ENCODE measurements around the gene BRF1.

Gene BRF1

DNA sequence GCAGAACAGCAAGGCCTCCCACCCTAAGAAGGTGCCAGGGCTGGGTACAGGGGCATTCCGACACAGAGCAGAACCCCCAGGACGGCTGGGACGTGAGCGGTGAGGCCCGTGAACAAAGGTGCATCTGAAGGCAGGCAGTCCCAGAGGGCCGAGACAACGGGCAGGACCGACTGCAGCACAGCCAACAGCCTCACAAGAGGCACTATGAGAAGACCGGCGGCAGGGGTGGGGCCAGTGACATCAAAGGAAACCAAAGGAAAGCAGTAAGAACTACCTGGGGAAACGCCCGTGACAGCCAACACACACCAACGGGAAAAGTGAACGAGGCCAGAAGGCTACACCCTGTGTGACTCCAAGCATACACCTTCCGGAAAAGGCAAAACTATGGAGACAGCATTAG, 43.3 kb downstream of the BRF1 start:
- DNase-seq = no peak

DNA sequence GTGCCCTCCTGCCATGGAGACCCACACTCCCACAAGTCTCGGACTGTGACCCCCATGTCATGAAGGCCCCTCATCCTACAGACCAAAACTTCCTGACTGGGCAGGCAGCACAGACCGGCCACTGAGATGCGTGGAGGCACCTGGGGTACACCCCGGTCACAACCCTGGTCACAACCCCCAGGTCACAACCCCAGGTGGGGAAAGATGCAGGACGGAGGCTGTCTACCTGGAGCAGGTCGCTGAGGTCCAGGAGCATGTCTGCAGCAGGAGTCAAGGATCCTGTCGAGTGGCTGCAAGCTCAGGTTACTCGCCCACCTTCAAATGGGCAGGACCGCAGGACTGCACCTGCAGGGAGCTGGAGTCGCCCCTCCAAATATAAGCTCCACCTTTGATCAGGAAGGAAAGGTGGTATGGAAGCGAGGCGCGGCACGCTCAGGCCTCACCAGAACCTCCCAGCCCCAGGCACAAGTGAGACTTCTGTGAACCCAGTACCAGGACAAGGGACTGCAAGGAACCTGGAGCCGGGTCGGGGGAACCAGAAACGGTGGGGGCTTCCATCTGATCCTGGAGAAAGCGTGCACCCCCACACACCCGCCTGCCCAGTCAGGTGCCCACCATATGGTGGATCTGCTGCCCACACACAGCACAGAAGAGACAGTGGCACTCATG, 44.4 kb downstream of the BRF1 start:
- DNase-seq = no peak

DNA sequence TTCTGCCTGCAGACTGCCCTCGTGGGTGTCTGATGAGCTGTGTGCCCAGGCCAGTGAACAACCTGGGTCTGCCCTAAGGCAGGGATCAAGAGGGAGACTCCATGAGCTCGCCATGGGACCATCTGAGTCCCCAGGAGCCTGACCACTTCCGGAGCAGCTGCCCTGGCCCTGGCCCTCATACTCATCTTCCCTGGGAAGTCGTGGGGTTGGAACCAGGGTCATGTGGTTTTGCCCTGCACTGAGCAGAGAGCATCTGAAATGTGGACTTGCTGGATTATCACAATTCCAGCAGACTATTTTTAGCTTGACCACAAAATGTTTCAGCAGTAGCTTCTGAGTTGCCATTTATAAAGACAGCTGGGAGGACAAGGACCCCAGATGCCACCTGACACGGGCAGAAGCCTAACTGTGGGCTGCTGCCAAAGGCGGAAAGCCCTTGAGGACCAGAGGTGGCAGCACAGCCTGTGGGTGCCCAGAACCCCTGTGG, 45.7 kb downstream of the BRF1 start:
- no peak for DNase-seq

DNA sequence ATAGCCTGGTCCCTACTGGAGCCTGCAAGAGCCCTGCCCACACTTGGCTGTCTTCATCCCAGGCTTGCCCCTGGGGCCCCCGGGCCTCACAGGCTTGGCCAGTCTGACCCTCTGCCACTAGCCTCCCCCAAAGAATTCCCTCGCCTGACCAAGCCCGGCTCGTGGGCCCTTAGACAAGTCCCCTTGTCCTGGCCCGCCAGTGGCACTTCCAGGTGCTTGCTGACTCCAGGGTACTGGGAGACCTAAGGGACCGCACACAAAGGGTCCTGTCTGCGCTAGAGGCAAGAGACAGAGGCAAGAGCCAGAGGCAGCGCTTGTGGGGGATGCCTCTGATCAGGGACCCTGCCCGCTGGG, 47.5 kb downstream of the BRF1 start:
- no peak for DNase-seq

DNA sequence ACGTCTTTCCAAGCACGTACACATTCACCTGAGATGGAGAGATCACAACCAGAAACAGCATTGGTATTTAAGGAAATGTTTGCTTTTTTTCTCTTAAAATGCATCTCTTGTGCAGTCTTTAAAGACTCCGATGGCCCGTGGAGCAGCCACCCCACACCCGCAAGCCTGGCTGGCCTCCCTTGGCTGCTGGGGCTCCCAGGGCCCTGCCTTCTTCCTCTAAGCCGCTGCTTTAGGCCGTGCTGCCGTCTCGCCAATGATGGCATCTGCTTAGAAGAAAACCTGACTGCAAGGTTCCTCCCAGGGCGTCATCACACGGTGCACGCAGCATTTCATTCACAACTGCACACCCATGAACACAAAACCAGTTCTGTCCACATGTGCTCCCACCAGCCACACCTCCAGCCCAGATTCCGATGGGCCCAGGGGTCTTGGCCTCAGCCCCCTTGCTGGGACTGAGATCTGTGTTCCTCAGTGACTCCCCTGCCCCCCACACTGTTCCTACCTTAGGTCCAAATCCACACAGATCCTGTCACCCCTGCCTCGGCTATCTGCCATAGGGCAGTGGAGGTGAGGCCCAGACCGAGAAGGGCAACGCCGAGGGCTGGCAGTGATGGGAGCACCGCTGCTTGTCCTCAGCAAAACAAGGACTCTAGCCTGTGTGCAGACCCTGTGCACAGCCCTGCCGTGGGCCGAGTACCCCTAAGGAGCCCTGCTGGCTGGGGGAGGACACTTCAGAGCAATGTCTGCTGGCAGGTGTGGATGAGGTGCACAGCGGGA, 48.1 kb downstream of the BRF1 start:
- no peak for DNase-seq

DNA sequence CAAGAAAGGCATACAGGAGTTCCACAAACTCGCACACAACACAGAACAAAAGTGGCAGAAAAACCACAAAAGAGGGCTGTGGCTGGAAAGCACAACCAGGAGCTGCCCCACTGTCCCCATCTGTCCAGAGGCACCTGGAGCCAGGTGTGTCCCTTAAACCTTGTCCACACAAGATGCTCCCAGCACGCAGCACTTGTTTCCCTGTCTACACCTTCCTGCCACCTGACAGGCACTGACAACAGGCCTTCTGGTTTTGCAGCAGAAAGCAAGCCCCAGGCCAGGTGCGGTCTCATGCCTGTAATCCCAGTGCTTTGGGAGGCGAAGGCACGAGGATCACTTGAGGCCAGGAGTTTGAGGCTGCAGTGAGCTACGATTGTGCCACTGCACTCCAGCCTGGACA, 48.9 kb downstream of the BRF1 start:
- no peak for DNase-seq

DNA sequence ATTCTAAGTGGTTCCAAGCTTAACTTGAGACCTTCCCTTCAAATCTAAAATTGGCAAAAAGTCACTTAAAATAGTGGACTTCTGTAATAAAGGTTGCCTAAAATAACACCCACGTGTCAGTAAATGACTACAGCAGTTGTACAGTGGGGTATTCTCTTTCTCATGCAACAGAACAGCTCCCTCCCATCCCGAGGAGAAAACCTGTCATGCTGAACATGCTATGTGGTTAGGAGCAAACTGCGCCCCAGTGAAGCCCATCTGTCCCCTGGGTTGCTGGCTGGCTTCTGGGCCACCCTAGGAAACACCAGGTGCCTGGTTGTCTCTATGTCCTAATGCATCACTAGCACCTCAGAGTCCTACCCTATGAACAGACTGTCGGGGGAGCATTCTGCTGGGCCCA, 49.8 kb downstream of the BRF1 start:
- no peak for DNase-seq

DNA sequence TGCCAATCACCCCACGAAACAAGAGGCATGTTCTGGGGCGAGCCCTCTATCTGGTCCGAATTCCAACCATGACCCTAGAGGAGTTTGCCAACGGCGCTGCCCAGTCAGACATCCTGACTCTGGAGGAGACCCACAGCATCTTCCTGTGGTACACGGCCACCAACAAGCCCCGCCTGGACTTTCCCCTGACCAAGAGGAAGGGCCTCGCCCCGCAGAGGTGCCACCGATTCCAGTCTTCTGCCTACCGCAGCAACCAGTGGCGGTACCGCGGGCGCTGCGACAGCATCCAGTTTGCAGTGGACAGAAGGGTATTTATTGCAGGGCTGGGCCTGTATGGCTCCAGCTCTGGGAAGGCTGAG, 50.8 kb downstream of the BRF1 start:
- DNase-seq = no peak

DNA sequence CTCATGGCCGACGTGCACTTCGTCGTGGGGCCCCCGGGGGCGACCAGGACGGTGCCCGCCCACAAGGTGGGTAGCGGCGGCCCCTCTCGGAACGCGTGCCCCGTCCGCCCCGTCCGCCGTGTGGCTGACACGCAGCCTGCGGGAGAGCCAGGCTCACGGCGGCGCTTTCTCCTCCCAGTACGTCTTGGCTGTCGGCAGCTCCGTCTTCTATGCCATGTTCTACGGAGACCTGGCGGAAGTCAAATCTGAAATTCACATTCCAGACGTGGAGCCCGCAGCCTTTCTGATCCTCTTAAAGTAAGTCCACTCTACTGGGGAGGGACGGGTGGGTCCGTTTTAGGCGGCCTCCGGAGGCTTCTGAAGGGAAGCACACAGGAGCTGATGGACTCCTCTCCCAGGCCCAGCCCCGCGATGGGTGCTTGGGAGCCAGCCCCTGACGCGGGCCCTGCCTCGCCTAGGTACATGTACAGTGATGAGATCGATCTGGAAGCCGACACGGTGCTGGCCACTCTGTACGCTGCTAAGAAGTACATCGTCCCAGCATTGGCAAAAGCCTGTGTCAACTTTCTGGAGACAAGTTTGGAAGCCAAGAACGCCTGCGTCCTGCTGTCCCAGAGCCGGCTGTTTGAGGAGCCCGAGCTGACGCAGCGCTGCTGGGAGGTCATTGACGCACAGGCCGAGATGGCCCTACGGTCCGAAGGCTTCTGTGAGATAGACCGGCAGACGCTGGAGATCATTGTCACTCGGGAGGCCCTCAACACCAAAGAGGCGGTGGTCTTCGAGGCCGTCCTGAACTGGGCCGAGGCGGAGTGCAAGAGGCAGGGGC, 51.4 kb downstream of the BRF1 start:
- DNase-seq = no peak

DNA sequence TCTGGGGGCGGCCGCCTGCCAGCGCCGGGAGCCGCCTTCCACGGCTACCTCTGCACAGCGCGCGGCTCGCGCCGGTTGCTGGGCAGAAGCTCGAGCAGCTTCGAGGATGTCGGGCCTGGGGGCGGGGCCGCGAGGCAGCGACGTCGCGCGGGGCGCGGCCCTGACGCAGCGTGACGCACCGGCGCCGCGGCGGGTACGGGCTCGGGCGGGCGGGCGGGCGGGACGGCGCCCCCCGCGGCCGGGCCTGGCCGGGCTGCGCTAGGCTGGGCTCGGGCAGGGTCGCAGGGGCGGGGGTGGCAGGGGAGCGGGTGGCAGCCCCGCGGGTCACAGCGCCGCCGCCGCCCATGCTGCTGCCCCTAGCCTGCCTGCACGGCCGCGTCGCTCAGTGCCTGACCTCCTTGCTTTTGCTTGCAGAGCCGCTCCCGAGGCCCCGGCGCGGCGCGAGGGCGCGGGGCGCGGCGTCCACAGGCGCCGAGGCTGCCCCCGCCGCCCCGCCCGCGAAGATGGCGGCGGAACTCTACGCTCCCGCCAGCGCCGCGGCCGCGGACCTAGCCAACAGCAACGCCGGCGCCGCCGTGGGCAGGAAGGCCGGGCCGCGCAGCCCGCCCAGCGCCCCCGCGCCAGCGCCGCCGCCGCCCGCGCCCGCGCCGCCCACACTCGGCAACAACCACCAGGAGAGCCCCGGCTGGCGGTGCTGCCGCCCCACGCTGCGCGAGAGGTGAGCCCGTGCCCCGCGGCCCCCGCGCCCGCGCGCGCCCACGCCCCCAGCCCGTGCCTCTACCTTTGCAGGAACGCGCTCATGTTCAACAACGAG, 52.2 kb downstream of the BRF1 start, which contains the start of gene BTBD6:
BTBD6 (plus strand) TSS at position 166 of the 814 bp plus-strand sequence; CDS start at position 345, 179 bp downstream.
- DNase-seq = peak; percentile 63

DNA sequence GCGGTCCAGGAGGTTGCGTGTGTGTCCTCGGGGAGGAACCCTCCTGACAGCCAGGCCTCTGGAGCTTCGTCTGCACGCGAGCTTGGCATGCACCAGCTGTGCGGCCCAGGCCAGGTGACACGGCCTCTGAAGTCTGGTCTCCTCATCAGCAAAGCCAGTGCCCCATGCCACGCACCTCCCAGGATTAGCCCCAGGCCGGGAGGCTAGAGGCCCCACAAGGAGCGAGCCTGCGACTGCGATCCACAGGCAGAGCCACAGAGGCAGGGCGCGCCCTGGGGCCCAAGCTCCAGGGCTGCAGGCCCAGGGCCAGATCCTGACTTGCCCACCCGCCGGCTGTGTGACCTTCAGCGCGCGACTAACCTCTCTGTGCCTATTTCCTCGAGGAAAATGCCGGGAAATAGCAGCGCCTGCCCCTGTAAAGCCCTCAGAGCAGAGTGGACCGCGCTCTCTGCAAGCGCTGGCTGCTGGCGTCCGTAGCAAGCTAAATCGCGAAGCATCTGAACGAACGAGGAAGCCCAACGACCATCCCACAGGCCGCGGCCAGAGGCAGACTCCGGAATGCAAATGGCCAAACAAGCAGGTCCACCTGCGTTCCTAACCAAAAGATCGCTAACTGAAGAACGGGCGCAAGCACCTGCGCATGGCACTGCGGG, 53.0 kb downstream of the BRF1 start:
- no peak for DNase-seq

DNA sequence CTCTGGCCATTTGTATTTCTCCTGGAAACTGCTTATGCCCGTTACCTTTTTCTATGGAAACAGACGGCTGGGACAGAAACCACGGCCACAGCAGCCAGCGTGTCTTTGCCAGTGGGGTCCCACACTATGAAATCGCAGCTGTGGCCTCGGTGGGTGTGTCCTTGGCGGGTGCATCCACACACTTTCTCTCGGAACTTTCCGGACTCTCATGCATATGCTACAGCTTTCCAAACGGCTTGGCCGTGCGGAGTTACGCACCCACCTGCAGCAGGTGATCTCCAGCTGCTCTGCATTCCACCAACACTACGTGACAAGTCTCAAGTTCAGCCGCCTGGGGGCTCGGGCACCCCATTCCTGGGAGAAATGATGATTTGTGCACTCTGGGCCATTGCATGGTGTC, 53.8 kb downstream of the BRF1 start:
- DNase-seq = no peak

DNA sequence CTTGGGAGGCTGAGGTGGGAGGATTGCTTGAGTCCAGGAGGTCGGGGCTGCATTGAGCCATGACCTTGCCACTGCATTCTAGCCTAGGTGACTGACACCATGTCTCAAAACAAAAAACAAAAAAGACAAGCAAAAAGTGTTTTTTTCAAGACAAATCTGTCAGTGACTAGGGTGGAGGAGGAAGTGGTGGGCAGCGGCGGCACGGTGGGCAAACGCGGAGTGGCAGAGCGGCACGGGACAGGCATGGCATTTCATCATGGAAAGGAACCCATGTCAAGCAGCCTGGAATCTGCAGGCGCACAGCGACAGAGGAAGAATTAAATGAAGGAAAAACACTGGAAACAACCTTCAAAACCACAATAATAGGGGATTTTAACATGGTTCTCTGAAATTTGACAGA, 56.5 kb downstream of the BRF1 start:
- no peak for DNase-seq

DNA sequence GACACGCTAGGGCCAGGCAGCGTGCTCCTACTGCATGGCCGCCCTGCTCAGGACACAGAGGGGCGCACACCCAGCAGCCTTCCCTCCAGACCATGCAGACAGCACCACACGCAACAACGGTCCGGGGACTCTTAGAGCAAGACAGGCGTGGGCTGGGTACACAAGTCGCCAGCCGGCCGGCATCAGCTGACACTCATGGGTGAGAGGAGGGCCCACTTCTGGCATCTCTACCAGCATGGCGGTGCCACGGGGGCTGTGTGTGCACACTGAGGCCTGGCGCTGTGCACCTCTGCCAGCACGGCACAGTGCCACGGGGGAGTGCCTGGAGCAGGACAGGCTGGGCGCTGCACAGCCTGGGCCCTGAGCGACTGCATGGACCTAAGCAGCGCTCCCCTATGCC, 59.2 kb downstream of the BRF1 start:
- DNase-seq = no peak

DNA sequence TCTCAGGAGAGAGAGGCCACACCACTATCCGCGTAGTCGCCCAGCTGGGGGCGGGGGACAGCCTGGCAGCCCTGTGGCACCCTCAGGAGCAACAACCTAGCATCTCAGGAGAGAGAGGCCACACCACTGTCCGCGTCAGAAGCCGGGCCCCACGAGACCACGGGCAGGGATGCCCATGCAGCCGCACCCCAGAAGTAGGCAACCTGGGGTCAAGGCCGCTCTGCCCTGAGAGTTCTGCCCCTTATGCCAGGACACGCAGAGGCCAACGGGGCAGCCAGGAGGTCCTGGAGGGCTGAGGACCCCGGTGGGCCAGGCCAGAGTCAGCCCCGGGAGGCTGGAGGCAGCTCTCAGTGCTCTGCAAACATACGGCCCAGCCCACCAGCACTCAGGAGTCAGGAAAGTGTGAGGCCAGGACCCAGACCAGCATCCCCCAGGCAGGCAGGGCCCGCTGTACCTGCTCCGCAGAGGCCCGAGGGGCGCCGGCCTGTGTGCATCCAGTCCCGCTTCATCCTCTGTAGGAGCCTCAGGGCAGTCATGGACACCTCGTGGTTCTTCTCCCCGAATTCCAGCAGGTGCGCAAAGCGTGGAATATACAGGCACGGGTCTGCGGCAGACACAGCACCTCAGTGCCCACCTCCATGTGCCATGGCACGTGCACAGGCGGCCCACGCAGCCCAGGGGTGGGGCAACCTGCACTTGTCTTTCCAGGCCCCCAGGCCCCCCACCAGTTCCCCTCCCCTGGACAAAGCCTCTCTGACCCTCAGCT, 59.8 kb downstream of the BRF1 start:
- DNase-seq = no peak

DNA sequence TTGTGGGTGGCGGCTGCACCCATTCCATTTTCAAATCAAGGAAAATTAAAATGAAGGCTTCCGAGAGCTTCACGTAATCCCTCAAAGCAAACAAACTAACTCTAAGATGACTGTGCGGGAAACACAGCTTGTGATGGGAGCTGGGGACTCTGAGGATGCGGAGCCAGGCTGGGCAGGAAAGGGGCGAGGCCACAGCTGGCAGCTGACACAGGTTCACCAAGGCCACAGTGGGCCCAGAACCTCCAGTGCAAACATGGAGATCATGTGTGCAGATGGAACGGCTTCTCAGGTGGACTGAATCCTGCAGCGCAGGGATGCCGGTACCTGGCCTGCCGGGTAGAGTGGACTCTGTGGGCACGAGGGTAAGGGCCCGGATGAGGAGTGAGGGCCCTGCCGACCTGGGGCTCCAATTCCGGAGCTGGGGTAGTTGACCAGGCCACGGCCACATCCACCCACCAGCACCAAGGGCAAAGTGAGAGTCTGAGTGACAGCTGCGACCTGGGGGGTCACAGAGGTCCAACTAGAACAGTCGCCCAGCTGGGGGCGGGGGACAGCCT, 71.6 kb downstream of the BRF1 start:
- no peak for DNase-seq

DNA sequence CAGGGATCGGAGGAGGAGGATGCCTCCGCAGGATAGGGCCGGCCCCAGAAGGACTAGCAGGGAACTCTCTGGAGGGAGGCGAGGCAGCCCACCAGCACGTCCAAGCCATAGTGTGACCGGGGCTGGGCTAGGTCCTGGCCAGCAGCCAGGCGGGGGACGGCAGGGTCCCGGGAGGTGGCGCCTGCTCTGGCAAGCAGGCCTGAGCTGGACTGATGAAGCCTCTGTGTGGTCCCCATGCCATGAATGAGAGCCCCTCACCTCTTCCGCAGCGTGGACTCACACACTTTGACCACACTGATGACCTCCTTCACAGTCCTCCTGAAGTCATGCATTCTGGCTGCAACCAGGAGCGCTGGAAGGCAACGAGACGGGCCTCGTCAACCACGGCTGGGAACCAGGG, 72.2 kb downstream of the BRF1 start:
- DNase-seq = no peak

DNA sequence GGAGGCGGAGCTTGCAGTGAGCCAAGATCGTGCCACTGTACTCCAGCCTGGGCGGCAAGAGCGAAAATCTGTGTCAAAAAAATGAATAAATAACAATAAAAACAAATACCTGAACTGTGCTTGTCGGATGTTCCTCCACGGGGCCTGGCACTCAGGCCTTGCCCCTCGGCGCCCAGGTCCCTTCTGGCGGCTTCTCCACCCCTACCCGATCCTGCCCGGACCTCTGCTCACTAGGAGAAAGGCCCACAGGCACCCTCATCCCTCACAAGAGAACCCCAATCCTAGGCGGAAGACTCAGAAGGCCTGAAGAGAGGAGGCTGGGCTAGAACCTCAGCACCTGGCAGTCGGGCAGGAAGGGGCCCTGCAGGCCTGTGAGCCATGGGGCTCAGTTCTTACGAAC, 73.5 kb downstream of the BRF1 start:
- no peak for DNase-seq

DNA sequence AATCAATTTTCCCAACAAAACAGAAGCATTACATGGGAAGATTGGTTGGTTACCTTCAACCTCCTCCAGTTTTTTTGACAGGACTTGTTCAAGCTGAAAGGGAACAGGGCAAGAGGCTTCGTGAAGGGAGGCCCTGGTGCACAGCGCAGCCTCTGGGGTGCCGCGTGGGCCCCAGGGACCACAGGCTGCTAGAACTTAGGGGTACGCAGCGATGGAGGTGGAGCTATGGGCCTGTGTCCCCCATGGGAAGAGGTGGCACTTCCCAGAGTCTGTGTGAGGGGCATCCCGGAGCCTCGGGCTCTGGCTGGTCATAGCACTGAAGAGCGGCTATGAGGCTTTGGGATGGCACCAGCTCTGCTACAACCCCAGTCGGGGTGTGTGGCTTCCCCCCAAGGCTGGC, 74.6 kb downstream of the BRF1 start:
- no peak for DNase-seq

DNA sequence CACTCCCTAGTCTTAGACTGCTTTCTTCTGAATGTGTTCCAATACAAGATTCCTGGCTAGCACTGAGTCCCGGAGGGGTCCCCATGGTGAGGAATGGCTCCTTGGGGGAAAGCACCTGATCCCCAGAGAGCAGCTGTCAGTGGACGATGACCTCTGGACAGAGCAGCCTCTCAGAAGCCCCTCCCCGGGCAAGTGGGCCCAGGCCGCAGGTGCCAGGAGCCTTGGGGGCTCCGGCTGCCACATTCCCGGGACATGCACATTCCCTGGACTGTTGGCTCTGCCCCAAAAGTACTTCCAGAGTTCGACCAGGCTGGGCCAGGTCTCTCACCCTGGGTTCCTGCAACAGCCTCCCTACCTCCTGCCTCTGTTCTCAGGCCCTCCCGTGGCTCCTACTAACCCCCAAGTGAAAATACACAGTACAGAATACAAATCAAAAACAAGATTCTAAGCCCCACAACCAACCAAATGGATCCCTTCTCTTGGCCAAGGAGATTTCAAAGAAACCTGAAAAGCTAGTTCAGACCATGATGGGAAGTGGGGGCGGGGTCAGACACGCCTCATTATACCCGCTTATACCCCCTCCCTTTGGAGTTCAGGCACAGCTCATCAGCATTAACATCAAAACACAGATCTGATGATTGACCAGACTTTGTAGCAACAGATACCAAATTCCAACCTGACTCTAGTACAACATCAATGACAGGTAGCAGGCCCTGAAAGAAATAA, 75.8 kb downstream of the BRF1 start:
- no peak for DNase-seq
